K562 (cell line): ENCODE data around the gene CCDC174. TPM values are rescaled to one million over a fixed set of nuclear protein-coding genes. Genes with fewer than 3 reads are reported as not detected.

Experiments used
- ARID2 ChIP-seq: fragments of 450-650 bp; IDR thresholded peaks from 2 replicates; pipeline ENCODE4 v1.6.1; 2017; ENCODE audit warnings: antibody characterized with exemption, mild to moderate bottlenecking
- BRD4 ChIP-seq: fragments of 200-600 bp; sonication (generic); IDR thresholded peaks from 2 replicates; pipeline ENCODE4 v1.6.1; 2017; ENCODE audit warnings: inconsistent platforms
- CBX3 ChIP-seq, 2 experiments: IDR thresholded peaks; 1 replicate in 1 of 2; 2 replicates in 1 of 2; pipeline ENCODE4 v1.6.1; 2012; ENCODE audit warnings: inconsistent platforms in 2 of 2, low read length in 2 of 2, borderline replicate concordance in 1 of 2, control low read depth in 1 of 2
- CC2D1A ChIP-seq: fragments of 450-650 bp; IDR thresholded peaks from 2 replicates; pipeline ENCODE4 v1.6.1; 2017; ENCODE audit warnings: mild to moderate bottlenecking
- DIDO1 ChIP-seq: fragments of 450-650 bp; IDR thresholded peaks from 2 replicates; pipeline ENCODE4 v1.6.1; 2016; ENCODE audit warnings: low read depth, missing biosample characterization, missing genetic modification characterization
- FOXM1 ChIP-seq, 2 experiments: fragments of 450-650 bp in 1 of 2; sonication (generic) in 1 of 2; formaldehyde crosslinking in 1 of 2; IDR thresholded peaks; 2 replicates each; pipeline versions ENCODE4 v1.6.1 to v1.9.0; 2017 to 2022; ENCODE audit warnings: low read depth in 2 of 2, mild to moderate bottlenecking in 2 of 2, missing genetic modification reagents in 1 of 2, moderate library complexity in 1 of 2
- GTF2A2 ChIP-seq: IDR thresholded peaks from 2 replicates; pipeline ENCODE4 v1.6.1; 2016; ENCODE audit warnings: mild to moderate bottlenecking, missing genetic modification characterization, missing compliant biosample characterization
- HNRNPK ChIP-seq: fragments of 200-400 bp; formaldehyde crosslinking; IDR thresholded peaks from one replicate; pipeline ENCODE4 v1.6.1; 2018; ENCODE audit warnings: mild to moderate bottlenecking, low read depth, low read length; ENCODE audit not compliant: poor library complexity, severe bottlenecking
- KAT8 ChIP-seq: fragments of 450-650 bp; IDR thresholded peaks from 2 replicates; pipeline ENCODE4 v1.6.1; 2016; ENCODE audit warnings: low read depth, mild to moderate bottlenecking
- MEF2D ChIP-seq: conservative IDR thresholded peaks from 2 replicates; pipeline ENCODE4 v1.6.1; 2016; ENCODE audit warnings: low read depth, missing genetic modification characterization, missing compliant biosample characterization
- NFRKB ChIP-seq: fragments of 450-650 bp; IDR thresholded peaks from 2 replicates; pipeline ENCODE4 v1.6.1; 2016; ENCODE audit warnings: low read depth
- ZBTB17 ChIP-seq: fragments of 450-650 bp; formaldehyde crosslinking; IDR thresholded peaks from 2 replicates; pipeline ENCODE4 v1.4.0; 2020; ENCODE audit warnings: mild to moderate bottlenecking
- ZNF165 ChIP-seq: fragments of 250-450 bp; sonication (Bioruptor Pico); IDR thresholded peaks from 2 replicates; pipeline ENCODE4 v1.4.0; 2020; ENCODE audit warnings: borderline replicate concordance
- ZNF318 ChIP-seq, 2 experiments: fragments of 450-650 bp; IDR thresholded peaks; 2 replicates each; pipeline ENCODE4 v1.6.1; 2016; ENCODE audit warnings: mild to moderate bottlenecking in 2 of 2, borderline replicate concordance in 1 of 2, low read depth in 1 of 2, moderate library complexity in 1 of 2
- ZNF445 ChIP-seq: fragments of 250-450 bp; sonication (Bioruptor Pico); IDR thresholded peaks from 2 replicates; pipeline ENCODE4 v1.4.0; 2020; ENCODE audit warnings: low read depth, mild to moderate bottlenecking, moderate library complexity
- ZNF507 ChIP-seq: conservative IDR thresholded peaks from 2 replicates; pipeline ENCODE4 v1.6.1; 2017; ENCODE audit warnings: missing genetic modification characterization, missing compliant biosample characterization
- ZNF740 ChIP-seq, 3 experiments: fragments of 200-800 bp in 1 of 3; sonication (Bioruptor generic) in 1 of 3; sonication (generic) in 1 of 3; formaldehyde crosslinking in 1 of 3; IDR thresholded peaks; 2 replicates each; pipeline versions ENCODE4 v1.6.1 to v1.8.0; 2016 to 2022; ENCODE audit warnings: mild to moderate bottlenecking in 2 of 3, missing compliant biosample characterization in 2 of 3, missing genetic modification characterization in 2 of 3, missing genetic modification reagents in 1 of 3
- ZNF778 ChIP-seq: fragments of 450-650 bp; formaldehyde crosslinking; IDR thresholded peaks from 2 replicates; pipeline ENCODE4 v1.4.0; 2020; ENCODE audit warnings: mild to moderate bottlenecking, moderate library complexity
- polyA plus RNA-seq, 8 experiments: library from polyadenylated mRNA; depleted of rRNA in 4 of 8; stranded (reverse) in 5 of 8; unstranded in 3 of 8; fragments of >200 nt; fragmentation: Nextera tagmentation in 2 of 8; fragmentation: Illumina TruSeq in 1 of 8; extraction: Ambion mirVana in 2 of 8; extraction: Trizol in 1 of 8; gene quantifications; 2 replicates each; pipeline versions ENCODE4 v1.2.1 to v1.2.3, GENCODE V29; 2011 to 2014; ENCODE audit warnings: inconsistent platforms in 1 of 8, missing spikeins in 1 of 8
- total RNA-seq, 7 experiments: library from RNA; depleted of rRNA in 6 of 7; stranded (reverse); fragments of >200 nt in 6 of 7; fragmentation: Illumina TruSeq in 2 of 7; extraction: Trizol in 2 of 7; gene quantifications; 2 replicates each; pipeline versions ENCODE4 v1.2.1 to v1.2.3, GENCODE V29; 2011 to 2021; ENCODE audit warnings: low replicate concordance in 1 of 7
- TF ChIP-seq, protein P1 (sequence below): sonication (generic); formaldehyde crosslinking; IDR thresholded peaks from 2 replicates; pipeline ENCODE4 v1.9.0; 2022; ENCODE audit warnings: mild to moderate bottlenecking, missing genetic modification reagents

The CCDC174 gene
- total and polyA plus RNA-seq, 9 of the 15 experiments (the other 6 are each of a cell fraction or from before 2014, with no cell fraction given): 7.4 to 41.0 (median 28.5) TPM

DNA sequence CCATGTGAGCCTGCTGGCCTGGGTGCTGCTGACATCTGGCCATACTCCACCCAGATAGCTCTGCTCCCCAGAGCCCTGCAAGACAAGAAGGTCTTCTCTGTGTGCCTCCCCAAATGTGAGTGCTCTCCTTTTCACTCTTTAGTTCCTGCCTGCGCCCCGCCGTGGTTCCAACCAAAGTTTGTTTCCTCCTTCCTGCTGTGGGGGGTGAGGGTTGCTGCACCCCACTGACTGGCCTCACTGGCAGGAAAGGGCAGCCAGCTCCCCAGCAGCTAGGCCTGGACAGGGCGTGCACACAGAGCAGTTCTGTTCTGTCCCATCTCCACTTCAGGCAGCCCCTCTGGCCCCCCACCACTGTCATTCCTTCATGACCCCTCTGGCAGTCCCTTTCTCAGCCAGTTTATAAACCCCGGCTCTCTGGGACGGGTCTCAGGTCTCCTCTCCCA lies 5.4 kb upstream of the CCDC174 start (continued):
- TF ChIP-seq NFRKB: no peak
- no peak for TF ChIP-seq FOXM1 (IDR thresholded peaks at IDR 0.05; ENCODE audit: low read depth)
- TF ChIP-seq FOXM1 (CRISPR knock-in tag; IDR thresholded peaks at IDR 0.05; ENCODE audit: low read depth): no peak
- TF ChIP-seq ZNF740 (CRISPR knock-in tag; IDR thresholded peaks at IDR 0.05): 0 out of 2 replicates have a peak, but pooled peaks have one; percentile 16
- peak in 1 of 2 experiments; percentile 70; a peak in 1 of 4 replicates for TF ChIP-seq ZNF740 (tag; IDR thresholded peaks at IDR 0.05)
- TF ChIP-seq ZNF318 (IDR thresholded peaks at IDR 0.05; ENCODE audit: borderline replicate concordance in 1 of 2, low read depth in 1 of 2): no peak
- peak; percentile 65; the same call in 1 of the 2 replicates for TF ChIP-seq ZBTB17 (CRISPR knock-in tag)
- no peak for TF ChIP-seq ZNF445
- no peak for TF ChIP-seq GTF2A2
- no peak for TF ChIP-seq ZNF778 (CRISPR knock-in tag)
- TF ChIP-seq HNRNPK: no peak
- TF ChIP-seq ARID2: no peak
- TF ChIP-seq KAT8: no peak
- no peak for TF ChIP-seq ZNF165 (CRISPR knock-in tag)
- TF ChIP-seq, protein P1, sequence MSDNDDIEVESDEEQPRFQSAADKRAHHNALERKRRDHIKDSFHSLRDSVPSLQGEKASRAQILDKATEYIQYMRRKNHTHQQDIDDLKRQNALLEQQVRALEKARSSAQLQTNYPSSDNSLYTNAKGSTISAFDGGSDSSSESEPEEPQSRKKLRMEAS (CRISPR knock-in tag): no peak
- no peak for TF ChIP-seq ZNF507 (tag)
- TF ChIP-seq CC2D1A: no peak
- TF ChIP-seq DIDO1 (tag): peak; percentile 47; the same call in 1 of the 2 replicates
- TF ChIP-seq MEF2D (tag): peak; percentile 42; the same call in 1 of the 2 replicates
- peak; percentile 79; the same call in 1 of the 2 replicates for TF ChIP-seq BRD4
- TF ChIP-seq CBX3 (IDR thresholded peaks at IDR 0.05; ENCODE audit: borderline replicate concordance in 1 of 2, low read length in 2 of 2): no peak
